GM23248 (cell line): ENCODE results near the gene CLSTN2.

Experiments
- EZH2 ChIP-seq: fragments of 200-600 bp; sonication (generic); IDR thresholded peaks from 2 replicates; pipeline ENCODE4 v1.6.1; 2018; ENCODE audit warnings: antibody characterized with exemption, mild to moderate bottlenecking; ENCODE audit not compliant: insufficient read depth, poor library complexity, severe bottlenecking
- EZH2phosphoT487 ChIP-seq: fragments of 200-600 bp; sonication (generic); IDR thresholded peaks from 2 replicates; pipeline ENCODE4 v1.6.1; 2018; ENCODE audit warnings: antibody characterized with exemption, moderate library complexity, mild to moderate bottlenecking, low read depth; ENCODE audit not compliant: insufficient read depth

DNA sequence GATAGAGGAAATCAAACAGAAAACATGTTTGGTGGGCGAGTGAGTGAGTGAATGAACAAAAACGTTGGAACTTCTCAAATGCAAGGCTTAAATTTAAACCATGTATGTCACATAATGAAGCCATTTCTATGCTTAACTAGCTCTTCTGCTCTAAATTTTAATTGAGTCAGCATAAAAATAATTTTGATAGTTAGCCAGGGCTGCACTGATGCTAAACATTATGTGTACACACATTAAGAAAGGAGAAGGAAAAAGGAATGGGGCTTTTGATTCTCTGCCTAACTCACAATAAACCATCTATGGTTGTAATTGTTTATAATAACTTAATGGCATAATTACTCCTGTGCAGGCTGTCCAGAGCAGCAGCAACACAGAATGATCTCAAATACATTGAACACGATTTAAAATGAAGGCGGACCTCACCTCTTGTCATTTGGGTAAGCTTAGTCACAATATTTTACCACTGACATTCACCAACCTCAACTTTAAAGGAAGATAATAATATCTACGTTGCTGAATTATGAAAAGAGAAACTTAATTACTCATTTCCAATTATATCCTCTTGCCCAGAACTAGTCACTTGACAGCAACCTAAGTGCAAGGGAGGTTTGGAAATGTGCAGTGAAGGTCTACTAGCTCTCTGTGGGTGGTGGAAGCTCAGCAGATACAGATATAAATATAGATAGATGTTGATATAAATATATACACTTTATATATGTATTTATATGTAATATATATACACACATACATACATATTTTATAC is 424.4 kb downstream of the CLSTN2 start:
- no peak for TF ChIP-seq EZH2phosphoT487
- no peak for TF ChIP-seq EZH2
